CD8-positive, alpha-beta memory T cell (primary cell): Measurements from ENCODE around the gene IL11RA. TPM values are rescaled to one million over a fixed set of nuclear protein-coding genes. Genes with fewer than 3 reads are reported as not detected.

ENCODE experiments used
- CTCF ChIA-PET: fragments of 350-600 bp; sonication (Branson Sonifier 250); formaldehyde crosslinking; loops from one replicate; lab custom pipeline; 2021; ENCODE audit warnings: antibody characterized with exemption; lab: Charles Lee
- POLR2A ChIA-PET: fragments of 350-600 bp; sonication (Branson Sonifier 250); formaldehyde crosslinking; loops from one replicate; lab custom pipeline; 2021; ENCODE audit warnings: antibody characterized with exemption; lab: Charles Lee
- DNase-seq, 5 donors: peaks; one replicate each; pipeline versions ENCODE4 v3.0.0 to v3.0.0-alpha.2; 2020 to 2022; ENCODE audit warnings: mixed read lengths in 1 of 5
- H3K27ac ChIP-seq: one replicate; pipeline ENCODE4 v1.7.0; 2013; ENCODE audit warnings: low read depth, mild to moderate bottlenecking, low read length, moderate library complexity
- H3K27me3 ChIP-seq: 2 replicates; pipeline ENCODE4 v1.7.0; 2013; ENCODE audit warnings: low read length, mild to moderate bottlenecking; ENCODE audit not compliant: insufficient read depth, poor library complexity, severe bottlenecking
- H3K36me3 ChIP-seq: 2 replicates; pipeline ENCODE4 v1.7.0; 2013; ENCODE audit warnings: mild to moderate bottlenecking, low read length, moderate library complexity; ENCODE audit not compliant: insufficient read depth
- H3K4me1 ChIP-seq: 2 replicates; pipeline ENCODE4 v1.7.0; 2013; ENCODE audit warnings: mild to moderate bottlenecking, low read length, moderate library complexity; ENCODE audit not compliant: insufficient read depth
- H3K4me3 ChIP-seq: 2 replicates; pipeline ENCODE4 v1.7.0; 2013; ENCODE audit warnings: mild to moderate bottlenecking, low read length
- H3K9me3 ChIP-seq: 2 replicates; pipeline ENCODE4 v1.7.0; 2013; ENCODE audit warnings: mild to moderate bottlenecking, low read length
- H3K27ac Mint-ChIP-seq, 8 donors: one replicate each; pipeline ENCODE4 v1.8.0; 2020 to 2021; ENCODE audit warnings: mixed read lengths in 8 of 8, mild to moderate bottlenecking in 6 of 8, inconsistent platforms in 3 of 8, moderate library complexity in 3 of 8
- H3K27me3 Mint-ChIP-seq, 2 donors: one replicate each; pipeline ENCODE4 v1.8.0; 2020 to 2021; ENCODE audit warnings: mixed read lengths in 2 of 2, mild to moderate bottlenecking in 1 of 2, moderate library complexity in 1 of 2
- H3K36me3 Mint-ChIP-seq, 3 donors: one replicate each; pipeline ENCODE4 v1.8.0; 2020 to 2021; ENCODE audit warnings: mixed read lengths in 3 of 3, inconsistent platforms in 1 of 3, mild to moderate bottlenecking in 1 of 3
- H3K4me1 Mint-ChIP-seq, 3 donors: one replicate each; pipeline ENCODE4 v1.8.0; 2020 to 2021; ENCODE audit warnings: mixed read lengths in 3 of 3, inconsistent platforms in 1 of 3, mild to moderate bottlenecking in 1 of 3
- H3K4me3 Mint-ChIP-seq, 7 donors: one replicate each; pipeline ENCODE4 v1.8.0; 2020 to 2021; ENCODE audit warnings: mixed read lengths in 7 of 7, mild to moderate bottlenecking in 6 of 7, moderate library complexity in 4 of 7, inconsistent platforms in 2 of 7
- H3K9me3 Mint-ChIP-seq, 5 donors: one replicate each; pipeline ENCODE4 v1.8.0; 2020 to 2022; ENCODE audit warnings: mixed read lengths in 5 of 5, mild to moderate bottlenecking in 3 of 5, moderate library complexity in 2 of 5, inconsistent platforms in 1 of 5
- polyA plus RNA-seq: library from polyadenylated mRNA; unstranded; fragments of 300-500 nt; fragmentation: Illumina TruSeq; gene quantifications from one replicate; pipeline ENCODE4 v1.2.3, GENCODE V29; 2021
- total RNA-seq, 2 experiments: library from RNA; stranded (reverse); gene quantifications; one replicate each; pipeline ENCODE4 v1.2.3, GENCODE V29; 2021

Gene IL11RA
- total and polyA plus RNA-seq, 3 experiments from 2014 or later, result 5.3 to 16.5 (median 15.6) TPM

GRCh38 chr9:34665067-34665380 is 13.0 kb downstream of the IL11RA start:
- Mint-ChIP-seq H3K27me3 (peaks cover 0 to 4% of the 10 kb centered on the region in 2 donors), H3K36me3 (peaks cover 5 to 20% (median 13%) of the 10 kb centered on the region in 3 donors), H3K4me3 (peak overlapping the region; percentile 82 to 97 (median 89)), H3K4me1 (peaks cover 34 to 55% (median 41%) of the 10 kb centered on the region in 3 donors), H3K27ac (peak overlapping the region; percentile 87 to 99 (median 97)), H3K9me3 (peaks cover 0 to 9% (median 4%) of the 10 kb centered on the region in 5 donors)
- DNase-seq, result no peak
- Histone ChIP-seq H3K9me3 (no peaks in the 10 kb centered on the region), H3K4me3 (peak overlapping the region; percentile 65), H3K27me3 (no peaks in the 10 kb centered on the region), H3K36me3 (peaks cover 4% of the 10 kb centered on the region), H3K4me1 (peaks cover 48% of the 10 kb centered on the region), H3K27ac (peak overlapping the region; percentile 43)
- CTCF ChIA-PET, result interaction anchor here (1.1 to 5.0 kb wide), 9 partner anchors 9 to 48 kb away, joined by 3 to 54 read pairs (median 10); partner anchors contain the start of genes GALT, IL11RA and SIGMAR1
- POLR2A ChIA-PET, result interaction anchor here (0.6 to 3.0 kb wide), 6 partner anchors 9 to 53 kb away, joined by 3 to 20 read pairs (median 3); partner anchors contain the start of genes DCTN3, GALT and RPP25L

DNA sequence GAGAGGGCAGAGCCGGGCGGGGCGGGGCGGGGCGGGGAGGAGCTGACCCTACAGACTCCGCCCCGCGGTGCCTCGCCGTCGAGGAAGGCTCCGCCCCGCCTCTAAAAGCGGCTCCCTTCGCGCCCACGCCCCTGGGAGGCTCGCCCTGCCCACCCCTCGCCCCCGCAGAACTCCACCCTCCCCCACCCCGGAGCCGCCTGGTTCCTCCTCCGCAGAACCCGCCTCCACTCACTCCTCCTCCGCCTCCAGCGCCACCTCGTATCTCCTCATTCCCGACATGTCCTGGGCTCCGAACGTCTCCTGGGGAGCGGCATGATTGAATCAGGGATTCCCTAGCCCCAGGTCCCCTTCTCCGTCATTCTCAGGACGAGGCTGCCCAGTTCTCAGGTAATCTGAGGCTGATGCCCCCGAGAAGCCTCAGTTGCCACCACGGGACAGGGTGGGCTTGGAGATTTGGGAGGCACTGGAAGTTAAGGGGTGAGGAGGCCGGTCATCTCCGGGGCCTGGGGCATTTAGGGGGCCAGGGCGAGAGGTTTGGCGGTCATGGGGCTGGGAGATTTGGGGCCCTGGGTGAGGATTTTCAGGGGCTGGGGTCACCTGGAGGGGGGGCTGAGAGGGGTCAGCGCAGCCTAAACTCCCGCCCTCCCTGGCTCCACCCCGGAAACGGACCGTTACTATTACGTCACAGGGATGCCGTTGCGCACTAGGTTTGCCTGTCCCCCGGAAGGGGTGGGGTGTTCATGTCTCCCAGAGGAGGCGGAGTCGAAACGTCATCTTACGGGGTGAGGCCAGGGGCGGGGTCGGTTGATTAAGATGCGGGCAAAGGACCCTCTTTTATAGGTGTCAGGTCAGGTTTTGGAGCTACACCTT is 13.6 kb downstream of the IL11RA start:
- Mint-ChIP-seq H3K36me3 (peaks cover 5 to 14% (median 13%) of the 10 kb centered on the region in 3 donors), H3K27ac (peak overlapping the region; percentile 87 to 99 (median 98)), H3K4me3 (peak overlapping the region; percentile 82 to 97 (median 89)), H3K4me1 (peaks cover 34 to 55% (median 41%) of the 10 kb centered on the region in 3 donors), H3K27me3 (peaks cover 0 to 4% of the 10 kb centered on the region in 2 donors), H3K9me3 (peaks cover 0 to 11% (median 4%) of the 10 kb centered on the region in 5 donors)
- H3K4me3 ChIP-seq, result peak overlapping the region; percentile 87
- no peaks in the 10 kb centered on the region for H3K27me3 ChIP-seq
- POLR2A ChIA-PET, result interaction anchor here (0.7 to 3.0 kb wide), 5 partner anchors 19 to 53 kb away, joined by 3 to 20 read pairs (median 3); partner anchors contain the start of genes DCTN3, GALT and RPP25L
- peak overlapping the region; percentile 96 for H3K27ac ChIP-seq
- DNase-seq, result peak; percentile 84 to 93 (median 86)
- H3K36me3 ChIP-seq, result no peaks in the 10 kb centered on the region
- CTCF ChIA-PET, result interaction anchor here (1.1 to 5.0 kb wide), 9 partner anchors 10 to 49 kb away, joined by 3 to 54 read pairs (median 10); partner anchors contain the start of genes GALT, IL11RA and SIGMAR1
- no peaks in the 10 kb centered on the region for H3K9me3 ChIP-seq
- peaks cover 48% of the 10 kb centered on the region for H3K4me1 ChIP-seq

DNA sequence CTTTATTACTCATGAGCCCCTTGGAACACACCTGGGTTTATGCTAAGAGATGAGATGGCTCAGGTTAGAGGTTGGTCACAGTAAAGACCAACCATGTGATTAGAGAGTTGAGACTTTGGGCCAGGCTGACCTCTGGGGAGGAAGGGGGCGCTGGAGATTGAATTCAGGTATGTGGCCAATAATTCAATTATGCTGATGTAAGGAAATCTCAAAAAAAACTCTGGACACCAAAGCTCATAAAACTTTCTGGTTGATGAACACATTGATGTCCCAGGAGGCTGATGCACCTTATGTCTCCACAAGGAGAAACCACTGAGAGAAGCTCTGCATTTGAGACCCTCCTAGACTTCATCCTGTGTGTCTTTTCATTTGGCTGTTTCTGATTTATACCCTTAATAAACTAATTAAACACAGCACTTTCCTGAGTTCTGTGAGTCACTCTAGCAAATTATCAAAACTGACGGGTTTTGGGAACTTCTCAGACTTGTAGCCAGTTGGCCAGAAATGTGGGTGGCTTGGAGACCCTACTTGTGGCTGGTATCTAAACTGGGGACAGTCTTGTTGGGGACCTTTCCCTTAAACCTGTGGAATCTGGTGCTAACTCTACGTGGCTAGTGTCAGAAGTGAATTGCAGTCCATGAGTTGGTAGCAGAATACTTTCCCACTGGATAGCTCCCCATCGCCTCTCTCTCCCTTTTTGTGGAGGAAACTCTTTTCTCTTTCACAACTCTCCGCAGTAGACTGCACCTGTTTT is 18.0 kb downstream of the IL11RA start:
- Histone ChIP-seq H3K4me1 (peaks cover 9% of the 10 kb centered on the region), H3K36me3 (no peaks in the 10 kb centered on the region), H3K27ac (no peak overlapping the region), H3K9me3 (no peaks in the 10 kb centered on the region), H3K4me3 (no peak overlapping the region), H3K27me3 (no peaks in the 10 kb centered on the region)
- H3K9me3 Mint-ChIP-seq, result peaks cover 0 to 11% (median 4%) of the 10 kb centered on the region in 5 donors
- H3K27me3 Mint-ChIP-seq, result peaks cover 0 to 6% of the 10 kb centered on the region in 2 donors
- POLR2A ChIA-PET, result no interaction called here
- CTCF ChIA-PET, result interaction anchor here (1.0 to 1.6 kb wide), 2 partner anchors 33 to 377 kb away, joined by 4 to 5 read pairs; no protein-coding TSS in a partner anchor
- no peak overlapping the region for H3K4me3 Mint-ChIP-seq
- H3K27ac Mint-ChIP-seq, result peak overlapping the region in 2 of 8 donors; percentile 8 to 30
- no peak for DNase-seq
- H3K36me3 Mint-ChIP-seq, result peaks cover 4 to 6% (median 5%) of the 10 kb centered on the region in 3 donors
- peaks cover 5 to 16% (median 6%) of the 10 kb centered on the region in 3 donors for H3K4me1 Mint-ChIP-seq

GRCh38 chr9:34671307-34671706 is 19.3 kb downstream of the IL11RA start:
- peaks cover 0 to 11% (median 4%) of the 10 kb centered on the region in 5 donors for H3K9me3 Mint-ChIP-seq
- H3K27me3 Mint-ChIP-seq, result peaks cover 0 to 2% of the 10 kb centered on the region in 2 donors
- peaks cover 4 to 6% (median 5%) of the 10 kb centered on the region in 3 donors for H3K36me3 Mint-ChIP-seq
- Histone ChIP-seq H3K4me3 (no peak overlapping the region), H3K27ac (no peak overlapping the region), H3K4me1 (peaks cover under 1% of the 10 kb centered on the region), H3K27me3 (no peaks in the 10 kb centered on the region), H3K36me3 (no peaks in the 10 kb centered on the region), H3K9me3 (no peaks in the 10 kb centered on the region)
- H3K4me3 Mint-ChIP-seq, result no peak overlapping the region
- POLR2A ChIA-PET, result no interaction called here
- H3K4me1 Mint-ChIP-seq, result peaks cover 0 to 9% (median 2%) of the 10 kb centered on the region in 3 donors
- DNase-seq, result no peak
- CTCF ChIA-PET, result no interaction called here
- H3K27ac Mint-ChIP-seq, result no peak overlapping the region

- Mint-ChIP-seq H3K4me1 (no peaks in the 10 kb centered on the region), H3K4me3 (no peak overlapping the region), H3K9me3 (peaks cover 0 to 7% (median 0%) of the 10 kb centered on the region in 5 donors), H3K27ac (peak overlapping the region in 1 of 8 donors; percentile 90), H3K27me3 (peaks cover 0 to 3% of the 10 kb centered on the region in 2 donors), H3K36me3 (peaks cover 0 to under 1% (median 0%) of the 10 kb centered on the region in 3 donors)
- Histone ChIP-seq H3K27ac (no peak overlapping the region), H3K9me3 (no peaks in the 10 kb centered on the region), H3K4me1 (no peaks in the 10 kb centered on the region), H3K4me3 (no peak overlapping the region), H3K27me3 (no peaks in the 10 kb centered on the region), H3K36me3 (no peaks in the 10 kb centered on the region)
- DNase-seq, result no peak
- CTCF ChIA-PET, result interaction anchor here (0.8 to 2.9 kb wide), 3 partner anchors 10 to 28 kb away, joined by 3 to 10 read pairs (median 4); partner anchors contain the start of gene GALT
- POLR2A ChIA-PET, result no interaction called here
Measured at GRCh38 chr9:34674440-34674839, 22.5 kb downstream of the IL11RA start.

- H3K9me3 Mint-ChIP-seq, result peaks cover 0 to 3% (median 0%) of the 10 kb centered on the region in 5 donors
- no peaks in the 10 kb centered on the region for H3K4me1 Mint-ChIP-seq
- H3K36me3 ChIP-seq, result no peaks in the 10 kb centered on the region
- ChIA-PET CTCF (interaction anchor here (0.8 to 2.9 kb wide), 6 partner anchors 11 to 28 kb away, joined by 3 to 10 read pairs (median 4); partner anchors contain the start of gene GALT), POLR2A (no interaction called here)
- no peaks in the 10 kb centered on the region for H3K27me3 ChIP-seq
- H3K27ac Mint-ChIP-seq, result no peak overlapping the region
- no peaks in the 10 kb centered on the region for H3K36me3 Mint-ChIP-seq
- no peak overlapping the region for H3K4me3 Mint-ChIP-seq
- H3K4me3 ChIP-seq, result no peak overlapping the region
- no peaks in the 10 kb centered on the region for H3K9me3 ChIP-seq
- H3K4me1 ChIP-seq, result no peaks in the 10 kb centered on the region
- H3K27ac ChIP-seq, result no peak overlapping the region
- peaks cover 0 to 3% of the 10 kb centered on the region in 2 donors for H3K27me3 Mint-ChIP-seq
- DNase-seq, result peak; percentile 15 to 70 (median 24)
Measured at GRCh38 chr9:34675048-34675714, 23.2 kb downstream of the IL11RA start.

DNA sequence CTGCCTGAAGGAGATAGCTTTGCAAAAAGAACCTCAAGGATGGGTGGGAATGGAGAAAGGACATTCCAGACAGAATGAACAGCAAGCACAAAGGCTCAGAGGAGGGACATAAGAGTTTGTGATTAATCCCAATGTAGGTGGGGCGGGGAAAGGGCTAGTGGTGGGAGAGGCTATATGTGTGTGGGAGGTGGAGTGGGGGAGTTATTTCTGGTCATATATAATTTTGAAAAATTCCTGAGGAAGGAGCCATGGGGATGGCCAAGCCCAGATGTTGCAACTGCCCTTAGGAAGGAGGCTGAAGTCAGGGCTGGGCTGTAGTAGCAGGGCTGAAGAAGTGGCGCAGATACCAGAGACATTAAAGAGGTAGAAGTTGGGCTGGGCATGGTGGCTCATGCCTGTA is 23.9 kb downstream of the IL11RA start:
- no peaks in the 10 kb centered on the region for H3K9me3 ChIP-seq
- H3K27ac ChIP-seq, result no peak overlapping the region
- POLR2A ChIA-PET, result no interaction called here
- H3K27me3 ChIP-seq, result no peaks in the 10 kb centered on the region
- H3K36me3 Mint-ChIP-seq, result no peaks in the 10 kb centered on the region
- DNase-seq, result no peak
- H3K4me1 ChIP-seq, result no peaks in the 10 kb centered on the region
- H3K9me3 Mint-ChIP-seq, result no peaks in the 10 kb centered on the region
- CTCF ChIA-PET, result interaction anchor here (1.0 to 2.9 kb wide), 5 partner anchors 11 to 29 kb away, joined by 3 to 10 read pairs (median 5); partner anchors contain the start of gene GALT
- no peaks in the 10 kb centered on the region for H3K4me1 Mint-ChIP-seq
- peaks cover 0 to 3% of the 10 kb centered on the region in 2 donors for H3K27me3 Mint-ChIP-seq
- peak overlapping the region in 2 of 8 donors; percentile 38 to 49 for H3K27ac Mint-ChIP-seq
- H3K4me3 Mint-ChIP-seq, result no peak overlapping the region
- H3K4me3 ChIP-seq, result no peak overlapping the region
- no peaks in the 10 kb centered on the region for H3K36me3 ChIP-seq
